ENCODE measurements around the gene ADGRA3. TPM values are rescaled to one million over a fixed set of nuclear protein-coding genes. Genes with fewer than 3 reads are reported as not detected.

ADGRA3 gene
- polyA plus RNA-seq, 3 donors, result 0.07 TPM; not detected in 2

GRCh38 chr4:22486276-22486675, 29.6 kb downstream of the ADGRA3 start:
- intact Hi-C loops (cut with micrococcal nuclease), result no loop called here
- DNase-seq, result no peak
- H3K36me3 Mint-ChIP-seq, result no peaks in the 10 kb centered on the region
- WGBS (ENCODE audit: insufficient coverage), result 83% methylated on average over 4 of the region's 4 CpGs
- Histone ChIP-seq H3K27ac (ENCODE audit: low read depth in 1 of 2, low read length in 2 of 2) (no peak overlapping the region), H2AFZ (ENCODE audit: insufficient read depth, low read depth, low read length, poor library complexity, severe bottlenecking) (no peak overlapping the region), H3K4me1 (ENCODE audit: control insufficient read depth in 1 of 2, insufficient read depth in 2 of 2, low read length in 2 of 2) (peaks cover 21 to 25% of the 10 kb centered on the region in 2 donors), H3K27me3 (ENCODE audit: control insufficient read depth in 2 of 2, insufficient read depth in 2 of 2, low read length in 2 of 2) (no peaks in the 10 kb centered on the region), H3K4me3 (replicated peaks in 1 of 3; ENCODE audit: low read depth in 2 of 3, low read length in 3 of 3) (no peak overlapping the region), H3K9ac (ENCODE audit: insufficient read depth, low read length, poor library complexity, severe bottlenecking) (no peak overlapping the region), H3K79me2 (ENCODE audit: insufficient read depth, low read length) (no peaks in the 10 kb centered on the region), H3K36me3 (replicated peaks in 1 of 2; ENCODE audit: control insufficient read depth in 1 of 2, insufficient read depth in 2 of 2, low read length in 2 of 2) (no peaks in the 10 kb centered on the region), H4K20me1 (ENCODE audit: insufficient read depth, low read length) (no peaks in the 10 kb centered on the region), H3K9me3 (replicated peaks in 1 of 2; ENCODE audit: control insufficient read depth in 1 of 2, insufficient read depth in 1 of 2, low read length in 2 of 2) (no peaks in the 10 kb centered on the region), H3K4me2 (replicated peaks; ENCODE audit: extremely low read depth, low read length, poor library complexity, severe bottlenecking) (no peak overlapping the region)
- no peak for TF ChIP-seq CTCF (IDR thresholded peaks at IDR 0.05)
- H3K4me1 Mint-ChIP-seq, result peaks cover 31% of the 10 kb centered on the region
- no peak overlapping the region for H3K27ac Mint-ChIP-seq
- H3K4me3 Mint-ChIP-seq, result no peak overlapping the region
- H3K9me3 Mint-ChIP-seq, result no peaks in the 10 kb centered on the region
- H3K27me3 Mint-ChIP-seq (ENCODE audit: low read depth in 3 of 3), result peaks cover 0 to 3% (median 0%) of the 10 kb centered on the region in 3 donors

GRCh38 chr4:22485737-22486136, 30.1 kb downstream of the ADGRA3 start:
- no peak overlapping the region for H3K27ac ChIP-seq (ENCODE audit: low read depth in 1 of 2, low read length in 2 of 2)
- no peak overlapping the region for H2AFZ ChIP-seq (ENCODE audit: insufficient read depth, low read depth, low read length, poor library complexity, severe bottlenecking)
- H3K79me2 ChIP-seq (ENCODE audit: insufficient read depth, low read length), result no peaks in the 10 kb centered on the region
- WGBS (ENCODE audit: insufficient coverage), result 63% methylated on average over 2 of the region's 4 CpGs
- H3K4me3 ChIP-seq (replicated peaks in 1 of 3; ENCODE audit: low read depth in 2 of 3, low read length in 3 of 3), result no peak overlapping the region
- H3K36me3 Mint-ChIP-seq, result no peaks in the 10 kb centered on the region
- DNase-seq, result no peak
- H3K4me2 ChIP-seq (replicated peaks; ENCODE audit: extremely low read depth, low read length, poor library complexity, severe bottlenecking), result no peak overlapping the region
- H3K4me1 Mint-ChIP-seq, result peaks cover 31% of the 10 kb centered on the region
- peaks cover 0 to 3% (median 0%) of the 10 kb centered on the region in 3 donors for H3K27me3 Mint-ChIP-seq (ENCODE audit: low read depth in 3 of 3)
- no peaks in the 10 kb centered on the region for H3K9me3 ChIP-seq (replicated peaks in 1 of 2; ENCODE audit: control insufficient read depth in 1 of 2, insufficient read depth in 1 of 2, low read length in 2 of 2)
- no peaks in the 10 kb centered on the region for H3K27me3 ChIP-seq (ENCODE audit: control insufficient read depth in 2 of 2, insufficient read depth in 2 of 2, low read length in 2 of 2)
- no peaks in the 10 kb centered on the region for H4K20me1 ChIP-seq (ENCODE audit: insufficient read depth, low read length)
- no peak overlapping the region for H3K9ac ChIP-seq (ENCODE audit: insufficient read depth, low read length, poor library complexity, severe bottlenecking)
- intact Hi-C loops (cut with micrococcal nuclease), result no loop called here
- H3K4me3 Mint-ChIP-seq, result no peak overlapping the region
- H3K27ac Mint-ChIP-seq, result no peak overlapping the region
- no peak for TF ChIP-seq CTCF (IDR thresholded peaks at IDR 0.05)
- peaks cover 21 to 25% of the 10 kb centered on the region in 2 donors for H3K4me1 ChIP-seq (ENCODE audit: control insufficient read depth in 1 of 2, insufficient read depth in 2 of 2, low read length in 2 of 2)
- no peaks in the 10 kb centered on the region for H3K36me3 ChIP-seq (replicated peaks in 1 of 2; ENCODE audit: control insufficient read depth in 1 of 2, insufficient read depth in 2 of 2, low read length in 2 of 2)
- H3K9me3 Mint-ChIP-seq, result no peaks in the 10 kb centered on the region
